Liver (tissue), 3 donors: ENCODE data around the gene LY6G5B.

Source experiments
- TF ChIP-seq, protein P1 (sequence below): IDR thresholded peaks from 2 replicates; pipeline ENCODE4 v1.6.1; 2016; ENCODE audit warnings: antibody characterized with exemption
- TF ChIP-seq, protein P2 (sequence below): fragments of 150-350 bp; IDR thresholded peaks from 2 replicates; pipeline ENCODE4 v1.5.1; 2017; ENCODE audit warnings: improper control_type of control experiment, low read depth, low read length; ENCODE audit not compliant: missing input control
- donor health status: healthy.
- donor health status: healthy.

DNA sequence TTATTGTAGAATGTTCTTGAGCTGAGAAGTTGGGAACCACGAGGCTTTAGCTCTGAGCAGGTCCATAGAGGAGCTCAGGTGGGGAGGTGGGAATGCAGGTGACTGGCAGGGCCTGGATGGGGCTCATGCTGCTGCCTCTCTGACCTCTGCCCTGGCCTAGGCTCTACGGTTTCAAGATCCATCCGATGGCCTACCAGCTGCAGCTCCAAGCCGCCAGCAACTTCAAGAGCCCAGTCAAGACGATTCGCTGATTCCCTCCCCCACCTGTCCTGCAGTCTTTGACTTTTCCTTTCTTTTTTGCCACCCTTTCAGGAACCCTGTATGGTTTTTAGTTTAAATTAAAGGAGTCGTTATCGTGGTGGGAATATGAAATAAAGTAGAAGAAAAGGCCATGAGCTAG, at the start of gene LY6G5B:
- TF ChIP-seq, protein P1, sequence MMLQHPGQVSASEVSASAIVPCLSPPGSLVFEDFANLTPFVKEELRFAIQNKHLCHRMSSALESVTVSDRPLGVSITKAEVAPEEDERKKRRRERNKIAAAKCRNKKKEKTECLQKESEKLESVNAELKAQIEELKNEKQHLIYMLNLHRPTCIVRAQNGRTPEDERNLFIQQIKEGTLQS = no peak
- TF ChIP-seq, protein P2, sequence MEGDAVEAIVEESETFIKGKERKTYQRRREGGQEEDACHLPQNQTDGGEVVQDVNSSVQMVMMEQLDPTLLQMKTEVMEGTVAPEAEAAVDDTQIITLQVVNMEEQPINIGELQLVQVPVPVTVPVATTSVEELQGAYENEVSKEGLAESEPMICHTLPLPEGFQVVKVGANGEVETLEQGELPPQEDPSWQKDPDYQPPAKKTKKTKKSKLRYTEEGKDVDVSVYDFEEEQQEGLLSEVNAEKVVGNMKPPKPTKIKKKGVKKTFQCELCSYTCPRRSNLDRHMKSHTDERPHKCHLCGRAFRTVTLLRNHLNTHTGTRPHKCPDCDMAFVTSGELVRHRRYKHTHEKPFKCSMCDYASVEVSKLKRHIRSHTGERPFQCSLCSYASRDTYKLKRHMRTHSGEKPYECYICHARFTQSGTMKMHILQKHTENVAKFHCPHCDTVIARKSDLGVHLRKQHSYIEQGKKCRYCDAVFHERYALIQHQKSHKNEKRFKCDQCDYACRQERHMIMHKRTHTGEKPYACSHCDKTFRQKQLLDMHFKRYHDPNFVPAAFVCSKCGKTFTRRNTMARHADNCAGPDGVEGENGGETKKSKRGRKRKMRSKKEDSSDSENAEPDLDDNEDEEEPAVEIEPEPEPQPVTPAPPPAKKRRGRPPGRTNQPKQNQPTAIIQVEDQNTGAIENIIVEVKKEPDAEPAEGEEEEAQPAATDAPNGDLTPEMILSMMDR = no peak
